ENCODE results near the gene TTN. TPM values are rescaled to one million over a fixed set of nuclear protein-coding genes. Genes with fewer than 3 reads are reported as not detected.

The TTN gene
- total and polyA plus RNA-seq, 2 donors from 2014 or later, result 0.02 to 3.6 TPM

DNA sequence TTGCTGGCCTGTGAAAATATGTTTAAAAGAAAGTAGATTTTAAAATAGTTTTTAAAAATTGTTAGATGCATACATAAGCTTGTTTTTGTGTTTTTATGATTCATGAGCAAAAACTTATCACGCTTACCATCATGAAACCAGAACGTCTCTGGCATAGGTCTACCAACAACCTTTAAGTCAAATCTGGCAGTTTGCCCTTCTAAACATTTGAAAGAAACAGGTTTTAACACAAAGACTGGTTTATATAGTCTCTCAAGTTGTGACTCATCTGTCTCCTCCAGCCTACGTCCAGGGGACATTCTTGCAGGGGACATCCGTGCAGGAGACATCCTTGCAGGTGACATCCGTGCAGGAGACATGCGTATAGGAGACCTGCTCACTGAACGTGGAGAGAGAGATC lies 29.6 kb downstream of the TTN start:
- Histone ChIP-seq H3K4me1 (ENCODE audit: control insufficient read depth in 2 of 3, insufficient read depth in 2 of 3, low read depth in 1 of 3, low read length in 3 of 3) (no peaks in the 10 kb centered on the region), H3K4me3 (ENCODE audit: low read length in 3 of 3) (no peak overlapping the region), H3K27ac (ENCODE audit: low read depth in 2 of 2, low read length in 2 of 2) (no peak overlapping the region), H3K9me3 (ENCODE audit: control insufficient read depth in 2 of 3, insufficient read depth in 1 of 3, low read length in 3 of 3) (no peaks in the 10 kb centered on the region), H3K27me3 (ENCODE audit: control insufficient read depth, insufficient read depth, low read length) (no peaks in the 10 kb centered on the region), H3K36me3 (ENCODE audit: control insufficient read depth in 2 of 3, insufficient read depth in 3 of 3, low read length in 3 of 3) (no peaks in the 10 kb centered on the region), H3K9ac (ENCODE audit: low read length in 3 of 3) (no peak overlapping the region)
- no peak for DNase-seq
- TF ChIP-seq, protein P1, sequence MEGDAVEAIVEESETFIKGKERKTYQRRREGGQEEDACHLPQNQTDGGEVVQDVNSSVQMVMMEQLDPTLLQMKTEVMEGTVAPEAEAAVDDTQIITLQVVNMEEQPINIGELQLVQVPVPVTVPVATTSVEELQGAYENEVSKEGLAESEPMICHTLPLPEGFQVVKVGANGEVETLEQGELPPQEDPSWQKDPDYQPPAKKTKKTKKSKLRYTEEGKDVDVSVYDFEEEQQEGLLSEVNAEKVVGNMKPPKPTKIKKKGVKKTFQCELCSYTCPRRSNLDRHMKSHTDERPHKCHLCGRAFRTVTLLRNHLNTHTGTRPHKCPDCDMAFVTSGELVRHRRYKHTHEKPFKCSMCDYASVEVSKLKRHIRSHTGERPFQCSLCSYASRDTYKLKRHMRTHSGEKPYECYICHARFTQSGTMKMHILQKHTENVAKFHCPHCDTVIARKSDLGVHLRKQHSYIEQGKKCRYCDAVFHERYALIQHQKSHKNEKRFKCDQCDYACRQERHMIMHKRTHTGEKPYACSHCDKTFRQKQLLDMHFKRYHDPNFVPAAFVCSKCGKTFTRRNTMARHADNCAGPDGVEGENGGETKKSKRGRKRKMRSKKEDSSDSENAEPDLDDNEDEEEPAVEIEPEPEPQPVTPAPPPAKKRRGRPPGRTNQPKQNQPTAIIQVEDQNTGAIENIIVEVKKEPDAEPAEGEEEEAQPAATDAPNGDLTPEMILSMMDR (IDR thresholded peaks at IDR 0.05; ENCODE audit: borderline replicate concordance, extremely low read depth, insufficient read depth), result no peak
- no peak for FAIRE-seq
- intact Hi-C loops (cut with DNase I), result no loop called here

DNA sequence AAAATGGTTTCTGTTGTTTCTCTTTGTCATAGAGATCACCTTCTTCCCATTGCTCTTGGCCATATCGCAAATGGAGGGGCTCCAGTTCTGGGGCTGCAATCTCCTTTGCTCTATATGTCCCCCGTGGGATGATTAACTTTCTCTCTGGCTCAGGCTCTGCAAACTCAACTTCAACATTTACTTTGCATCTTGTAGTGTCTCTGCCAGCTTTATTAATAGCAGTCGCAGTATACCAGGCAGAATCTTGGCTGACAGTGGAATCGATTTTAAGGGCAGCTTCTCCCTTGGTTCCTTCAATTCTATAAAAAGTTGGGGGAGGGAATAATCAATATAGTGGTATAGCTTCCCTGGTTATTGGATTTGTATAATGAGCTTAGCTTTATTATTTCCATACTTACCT lies 30.5 kb downstream of the TTN start:
- H3K4me3 ChIP-seq (ENCODE audit: low read length in 3 of 3), result no peak overlapping the region
- no peaks in the 10 kb centered on the region for H3K36me3 ChIP-seq (ENCODE audit: control insufficient read depth in 2 of 3, insufficient read depth in 3 of 3, low read length in 3 of 3)
- TF ChIP-seq, protein P1 (IDR thresholded peaks at IDR 0.05; ENCODE audit: borderline replicate concordance, extremely low read depth, insufficient read depth), result no peak
- H3K27me3 ChIP-seq (ENCODE audit: control insufficient read depth, insufficient read depth, low read length), result no peaks in the 10 kb centered on the region
- FAIRE-seq (no peak), DNase-seq (no peak)
- H3K27ac ChIP-seq (ENCODE audit: low read depth in 2 of 2, low read length in 2 of 2), result no peak overlapping the region
- intact Hi-C loops (cut with DNase I), result no loop called here
- no peak overlapping the region for H3K9ac ChIP-seq (ENCODE audit: low read length in 3 of 3)
- no peaks in the 10 kb centered on the region for H3K9me3 ChIP-seq (ENCODE audit: control insufficient read depth in 2 of 3, insufficient read depth in 1 of 3, low read length in 3 of 3)
- no peaks in the 10 kb centered on the region for H3K4me1 ChIP-seq (ENCODE audit: control insufficient read depth in 2 of 3, insufficient read depth in 2 of 3, low read depth in 1 of 3, low read length in 3 of 3)

DNA sequence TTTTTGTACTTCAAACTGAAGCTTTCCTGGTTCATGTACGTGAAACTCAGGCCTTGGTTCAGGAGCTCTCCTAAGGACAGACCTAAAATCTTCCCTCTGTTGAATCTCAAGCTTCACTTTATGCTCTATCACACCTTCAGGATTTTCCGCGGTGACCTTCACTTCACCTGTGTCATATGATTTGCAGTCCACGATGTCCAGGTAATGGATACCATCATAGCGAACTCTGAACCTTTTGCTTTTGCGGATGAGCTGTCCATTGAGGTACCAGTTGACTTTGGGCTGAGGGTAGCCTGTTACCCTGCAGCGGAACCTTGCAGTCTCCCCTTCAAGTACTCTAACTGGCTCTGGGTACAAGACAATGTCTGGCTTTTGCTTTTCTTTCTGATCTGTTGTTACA lies 31.2 kb downstream of the TTN start:
- TF ChIP-seq, protein P1 (IDR thresholded peaks at IDR 0.05; ENCODE audit: borderline replicate concordance, extremely low read depth, insufficient read depth), result no peak
- H3K4me3 ChIP-seq (ENCODE audit: low read length in 3 of 3), result no peak overlapping the region
- no peaks in the 10 kb centered on the region for H3K4me1 ChIP-seq (ENCODE audit: control insufficient read depth in 2 of 3, insufficient read depth in 2 of 3, low read depth in 1 of 3, low read length in 3 of 3)
- no peak overlapping the region for H3K9ac ChIP-seq (ENCODE audit: low read length in 3 of 3)
- H3K36me3 ChIP-seq (ENCODE audit: control insufficient read depth in 2 of 3, insufficient read depth in 3 of 3, low read length in 3 of 3), result no peaks in the 10 kb centered on the region
- no peak for FAIRE-seq
- no peak overlapping the region for H3K27ac ChIP-seq (ENCODE audit: low read depth in 2 of 2, low read length in 2 of 2)
- intact Hi-C loops (cut with DNase I), result no loop called here
- H3K27me3 ChIP-seq (ENCODE audit: control insufficient read depth, insufficient read depth, low read length), result no peaks in the 10 kb centered on the region
- no peak for DNase-seq
- H3K9me3 ChIP-seq (ENCODE audit: control insufficient read depth in 2 of 3, insufficient read depth in 1 of 3, low read length in 3 of 3), result no peaks in the 10 kb centered on the region

DNA sequence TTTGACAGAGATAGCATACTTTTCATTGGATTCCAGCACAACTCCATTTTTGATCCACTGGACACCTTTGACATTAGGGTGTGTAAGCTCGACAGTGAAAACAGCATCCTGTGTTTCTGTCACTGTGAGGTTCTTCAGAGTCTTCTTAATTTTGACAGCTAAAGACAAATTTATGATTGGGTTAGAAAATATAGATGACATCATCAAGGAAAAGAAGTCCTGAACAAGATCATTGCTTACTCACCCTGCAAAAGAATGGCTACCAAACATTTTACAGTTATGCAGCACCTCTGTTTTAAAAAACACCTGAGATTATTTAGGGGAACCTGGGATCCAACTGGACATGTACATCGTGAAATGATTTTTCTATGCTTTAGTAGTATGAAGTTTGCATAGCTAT lies 36.7 kb downstream of the TTN start:
- Histone ChIP-seq H3K27ac (ENCODE audit: low read depth in 2 of 2, low read length in 2 of 2) (no peak overlapping the region), H3K9me3 (ENCODE audit: control insufficient read depth in 2 of 3, insufficient read depth in 1 of 3, low read length in 3 of 3) (no peaks in the 10 kb centered on the region), H3K4me1 (ENCODE audit: control insufficient read depth in 2 of 3, insufficient read depth in 2 of 3, low read depth in 1 of 3, low read length in 3 of 3) (no peaks in the 10 kb centered on the region), H3K9ac (ENCODE audit: low read length in 3 of 3) (no peak overlapping the region), H3K27me3 (ENCODE audit: control insufficient read depth, insufficient read depth, low read length) (no peaks in the 10 kb centered on the region), H3K36me3 (ENCODE audit: control insufficient read depth in 2 of 3, insufficient read depth in 3 of 3, low read length in 3 of 3) (no peaks in the 10 kb centered on the region), H3K4me3 (ENCODE audit: low read length in 3 of 3) (no peak overlapping the region)
- intact Hi-C loops (cut with DNase I), result no loop called here
- FAIRE-seq, result no peak
- TF ChIP-seq, protein P1 (IDR thresholded peaks at IDR 0.05; ENCODE audit: borderline replicate concordance, extremely low read depth, insufficient read depth), result no peak
- no peak for DNase-seq
